NCI-H1417 (cell line): ENCODE measurements around the gene GALNT14.

Experiments used
- DNase-seq, 3 experiments: peaks; one replicate each; lab custom pipeline; 2025; lab: John Stamatoyannopoulos, UW

Gene GALNT14

DNA sequence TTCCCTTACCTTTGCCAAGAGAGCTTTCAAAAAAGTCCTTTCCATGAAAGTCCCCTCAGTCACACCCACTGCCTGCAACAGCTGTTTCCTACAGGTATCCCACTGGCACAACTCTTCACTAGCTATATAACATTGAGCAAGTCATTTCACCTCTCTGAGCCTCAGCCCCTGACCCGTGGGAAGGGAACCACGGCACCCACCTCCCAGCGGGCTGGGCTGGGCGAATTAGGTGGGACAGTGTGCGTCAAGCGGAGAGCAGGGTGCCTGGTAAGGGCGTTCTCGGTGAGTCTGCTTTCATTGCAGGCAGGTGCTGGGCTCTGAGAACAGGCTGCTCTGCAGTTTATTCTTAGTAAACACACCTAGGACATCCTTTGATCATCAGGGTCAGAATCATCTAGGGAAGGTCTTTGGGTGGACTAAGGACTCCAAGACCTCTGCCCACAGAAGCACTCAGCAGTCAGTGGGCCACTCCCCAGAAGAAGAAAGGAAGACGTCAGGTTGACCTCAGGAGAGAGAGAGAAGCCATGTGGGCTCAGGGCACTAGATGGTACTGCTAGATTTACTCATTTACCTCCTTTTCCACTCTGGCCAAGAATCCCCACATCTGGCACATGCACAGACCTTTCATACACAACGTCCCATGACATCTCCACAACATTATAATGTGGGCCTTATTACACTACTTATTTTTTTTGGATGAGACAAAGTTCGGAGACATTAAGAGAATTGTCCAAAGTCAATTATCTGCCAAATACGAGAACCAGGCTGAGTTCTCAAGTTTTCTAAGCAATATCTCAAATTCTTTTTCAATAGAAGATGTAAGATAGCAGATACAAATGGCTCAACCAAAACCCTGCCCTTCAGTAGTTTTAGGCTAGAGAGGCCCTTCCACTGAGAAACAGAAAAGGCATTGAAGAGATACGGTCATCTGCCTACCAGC, 79.9 kb downstream of the GALNT14 start:
- no peak for DNase-seq

DNA sequence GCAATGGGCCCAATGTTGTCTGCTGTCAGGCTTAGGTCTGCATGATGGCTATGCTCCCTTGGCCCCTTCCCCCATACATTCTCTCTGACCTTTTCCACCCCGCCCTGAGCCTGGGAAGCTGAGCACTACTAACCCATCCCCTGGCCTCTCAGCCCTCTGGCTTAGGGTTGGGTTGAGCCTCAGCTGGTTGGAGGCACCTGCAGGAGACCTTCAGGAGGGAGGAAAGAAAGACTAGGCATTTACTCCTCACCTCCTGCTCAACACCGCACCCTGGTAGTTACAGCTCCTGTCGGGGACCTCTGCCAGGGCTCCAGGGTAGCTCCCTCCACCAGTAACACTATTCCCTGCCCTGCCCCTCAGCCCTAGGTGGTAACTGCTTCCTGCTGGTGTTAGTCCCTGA, 80.5 kb downstream of the GALNT14 start:
- DNase-seq, result no peak

DNA sequence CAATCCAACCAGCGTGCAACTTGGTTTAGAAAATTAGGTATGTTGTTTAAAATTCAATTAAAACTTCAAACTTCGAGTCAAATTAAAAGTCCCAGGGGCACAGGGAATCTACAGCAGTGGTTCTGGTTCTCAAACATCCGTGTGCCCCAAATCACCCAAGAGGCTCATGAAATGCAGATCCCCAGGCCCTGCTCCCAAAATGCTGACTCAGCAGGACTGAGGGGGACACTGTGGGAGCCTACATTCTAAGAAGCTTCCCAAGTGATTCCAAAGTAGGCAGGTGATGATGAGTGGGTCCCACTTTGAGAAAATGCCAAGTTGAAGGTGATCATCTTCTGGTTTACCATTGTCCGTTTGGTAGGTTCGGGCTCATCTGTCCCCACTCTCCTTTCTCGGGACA, 82.3 kb downstream of the GALNT14 start:
- DNase-seq, result no peak

DNA sequence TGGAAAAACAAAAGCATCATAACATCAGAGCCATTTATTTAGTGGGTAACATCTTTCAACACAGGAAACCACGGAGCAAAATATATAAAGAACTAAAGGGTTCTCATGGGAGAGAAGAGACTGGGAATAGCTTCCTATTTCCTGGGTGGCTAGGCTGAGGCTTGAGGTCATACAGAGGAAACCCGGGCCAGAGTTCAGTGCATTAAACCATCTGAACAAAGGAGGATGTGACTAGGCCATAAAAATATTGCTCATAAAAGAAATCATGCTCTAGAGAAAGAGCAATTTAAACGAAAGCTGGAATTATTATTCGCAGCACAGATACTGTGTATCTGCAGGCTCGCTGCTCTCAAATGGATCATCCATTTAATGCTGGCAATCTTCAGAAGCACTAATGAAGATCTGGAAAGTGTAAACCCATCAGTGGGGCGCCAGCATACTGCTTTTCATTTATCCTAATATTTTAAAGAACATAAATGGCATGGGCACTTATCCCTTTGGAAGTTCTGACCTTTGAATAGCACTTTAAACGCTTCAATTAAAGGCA, 83.3 kb downstream of the GALNT14 start:
- DNase-seq, result peak in 1 of 3 experiments; percentile 14

DNA sequence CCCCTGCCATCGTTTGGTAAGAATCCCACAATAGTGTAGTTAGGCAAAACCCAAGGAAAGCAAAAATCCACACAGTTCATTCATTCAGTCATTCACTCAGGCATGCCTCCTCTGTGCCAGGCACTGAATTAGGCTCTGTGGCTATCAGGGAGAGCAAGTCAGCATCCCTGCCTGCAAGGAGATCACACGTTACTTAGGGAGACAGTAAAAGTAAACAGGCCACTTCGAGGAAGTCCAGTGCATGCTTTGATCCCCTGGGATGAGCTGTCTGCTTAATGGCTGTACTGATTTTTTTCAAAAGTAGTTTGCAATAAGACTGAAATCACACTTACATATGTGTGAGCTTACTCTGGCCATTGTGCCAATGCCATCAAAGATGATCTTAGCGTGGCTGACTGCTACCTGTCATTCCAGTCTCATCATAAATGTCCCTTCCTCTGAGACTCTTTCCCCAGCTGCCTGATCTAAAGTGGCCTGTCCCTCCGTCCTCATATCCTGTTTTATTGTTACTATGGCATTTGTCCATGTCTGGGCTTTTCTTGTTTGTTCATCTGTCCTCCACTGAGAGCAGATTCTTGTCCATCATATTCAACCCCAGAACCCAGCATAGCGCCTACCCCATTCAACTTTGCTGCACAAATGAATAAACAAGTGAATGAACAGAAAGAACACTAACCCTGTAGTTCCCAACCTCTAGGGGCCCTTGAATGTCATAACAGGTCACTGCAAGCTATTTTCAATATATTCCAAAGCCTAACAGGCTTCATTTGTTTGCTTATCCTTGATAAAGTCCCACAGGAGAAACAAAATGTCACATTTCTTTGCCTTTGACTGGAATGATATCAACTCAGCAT, 84.1 kb downstream of the GALNT14 start:
- DNase-seq, result peak in 1 of 3 experiments; percentile 32

DNA sequence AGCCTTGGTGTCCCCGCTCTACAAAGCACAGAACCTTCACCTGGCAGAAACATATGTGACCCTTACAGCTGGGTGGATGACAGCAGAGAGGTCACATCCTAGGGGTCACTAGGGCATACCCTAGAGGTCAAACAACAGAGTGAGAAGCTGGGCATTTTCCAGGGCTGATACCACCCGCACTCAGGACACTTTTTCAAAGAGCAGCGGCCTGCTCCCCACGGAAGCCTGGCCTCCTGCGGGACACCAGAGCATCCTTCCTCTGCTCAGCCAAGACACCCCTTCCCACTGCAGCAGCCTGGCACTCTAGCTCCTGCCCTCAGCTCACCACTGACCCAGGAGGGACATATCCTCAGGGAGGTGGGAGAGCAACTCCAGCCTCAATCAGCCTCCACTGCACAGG, 86.0 kb downstream of the GALNT14 start:
- no peak for DNase-seq

- no peak for DNase-seq
Observed at GRCh38 chr2:31051258-31052140, 86.7 kb downstream of the GALNT14 start.

DNA sequence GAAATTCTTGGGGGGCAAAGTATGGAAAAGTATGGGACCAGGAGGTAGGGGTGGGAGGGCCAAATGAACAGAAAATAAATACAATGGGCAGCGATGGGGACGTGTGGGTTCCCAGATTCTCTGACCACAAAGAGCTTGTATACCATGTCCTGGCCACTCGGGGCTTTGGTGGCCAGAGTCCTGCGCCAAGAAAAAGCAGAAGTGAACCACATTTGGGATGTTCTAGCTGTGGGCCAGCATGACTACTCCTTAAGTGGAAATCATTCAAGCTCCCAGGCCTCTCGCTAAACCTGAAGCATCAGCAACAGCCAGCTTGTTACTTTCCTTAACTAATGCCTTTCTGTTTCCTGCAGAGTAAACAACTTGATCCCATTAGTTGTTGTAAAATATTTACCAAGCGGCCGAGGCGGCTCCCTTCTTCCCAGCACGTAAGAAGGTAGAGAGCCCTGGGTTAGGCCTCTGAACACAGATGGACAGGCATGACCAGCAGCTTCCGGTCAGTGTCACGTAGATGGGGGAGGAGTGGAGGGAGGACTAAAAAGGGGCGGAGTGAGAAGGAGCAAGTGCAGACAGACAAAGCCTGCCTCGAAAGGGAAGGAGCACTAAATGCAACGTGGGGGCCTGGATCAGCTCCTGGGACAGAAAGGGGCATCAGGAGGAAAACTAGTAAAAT, 88.2 kb downstream of the GALNT14 start:
- DNase-seq, result no peak

GRCh38 chr2:31049264-31049663, 89.0 kb downstream of the GALNT14 start:
- DNase-seq, result no peak

DNA sequence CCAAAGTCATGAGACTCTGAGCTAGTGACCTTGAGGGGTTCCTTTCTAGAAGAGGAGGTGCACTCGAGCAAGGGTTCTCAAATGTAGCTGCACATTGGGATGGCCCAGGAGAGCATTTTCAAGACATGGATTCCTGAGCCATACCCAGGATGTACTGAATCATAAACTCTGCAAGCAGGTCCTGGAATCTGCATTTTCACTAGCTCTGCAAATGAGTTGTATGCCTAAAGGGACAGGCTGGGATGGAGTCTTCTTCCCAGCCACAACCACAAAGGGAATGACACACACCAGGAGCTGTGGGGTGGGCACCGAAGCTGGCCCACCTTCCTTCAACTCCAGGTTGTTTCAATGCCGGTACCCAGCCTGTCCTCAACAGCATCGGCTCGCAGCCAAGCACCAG, 90.6 kb downstream of the GALNT14 start:
- DNase-seq, result no peak

GRCh38 chr2:31038385-31038784, 99.9 kb downstream of the GALNT14 start:
- no peak for DNase-seq

DNA sequence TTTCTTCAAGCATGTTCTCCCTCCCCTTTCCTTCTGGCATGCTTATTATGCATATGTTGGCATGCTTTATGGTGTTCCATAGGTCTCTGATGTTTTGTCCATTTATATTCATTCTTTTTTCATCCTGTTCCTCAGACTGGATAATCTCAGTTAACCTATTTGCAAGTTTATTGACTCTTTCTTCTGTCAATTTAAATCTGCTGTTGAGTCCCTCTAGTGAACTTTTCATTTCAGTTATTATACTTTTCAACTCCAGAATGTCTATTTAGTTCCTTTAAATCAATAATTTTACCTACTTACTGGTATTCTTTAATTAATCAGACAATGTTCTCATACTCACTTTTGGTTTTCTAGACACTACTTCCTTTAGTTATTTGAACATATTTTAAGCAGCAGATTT, 101.2 kb downstream of the GALNT14 start:
- DNase-seq, result no peak

DNA sequence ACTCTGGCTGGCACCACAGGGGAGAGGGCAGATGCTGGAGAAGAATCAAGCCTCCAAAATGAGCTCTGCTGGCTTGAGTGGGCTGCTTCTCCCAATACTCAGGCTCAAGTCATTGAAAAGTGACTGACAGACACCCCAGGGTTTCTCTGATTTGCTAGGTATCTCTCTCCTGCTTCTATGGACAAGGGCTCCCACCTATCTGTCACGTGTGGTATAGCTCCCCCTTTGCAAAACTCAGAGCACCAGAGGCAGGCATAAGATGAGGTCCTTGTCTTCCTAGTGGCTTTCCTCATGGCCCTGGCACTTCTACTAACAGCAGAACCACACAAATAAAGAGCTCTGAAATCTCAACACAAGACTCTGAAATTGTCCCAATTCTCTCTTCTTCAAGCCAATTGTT, 105.2 kb downstream of the GALNT14 start:
- DNase-seq, result peak in 1 of 3 experiments; percentile 8

DNA sequence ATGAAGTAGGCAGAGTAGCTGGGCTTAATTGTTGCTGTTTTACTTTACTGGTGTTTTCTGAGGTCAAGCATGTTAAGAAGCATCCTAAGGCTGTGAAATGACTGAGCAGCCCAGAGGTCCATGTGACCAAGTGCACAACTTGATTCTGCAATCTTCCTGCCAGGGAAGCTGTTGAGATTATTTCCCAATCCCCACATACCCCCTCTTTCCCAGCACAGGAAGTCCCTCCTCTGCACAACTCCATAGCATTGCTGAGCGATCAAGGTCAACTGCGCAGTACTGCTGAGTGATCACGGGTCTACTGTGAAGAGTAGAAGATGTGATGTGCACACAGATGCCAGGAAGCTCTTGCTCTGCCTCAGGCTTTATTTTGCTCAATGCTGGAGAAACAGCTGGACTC, 105.8 kb downstream of the GALNT14 start:
- no peak for DNase-seq

DNA sequence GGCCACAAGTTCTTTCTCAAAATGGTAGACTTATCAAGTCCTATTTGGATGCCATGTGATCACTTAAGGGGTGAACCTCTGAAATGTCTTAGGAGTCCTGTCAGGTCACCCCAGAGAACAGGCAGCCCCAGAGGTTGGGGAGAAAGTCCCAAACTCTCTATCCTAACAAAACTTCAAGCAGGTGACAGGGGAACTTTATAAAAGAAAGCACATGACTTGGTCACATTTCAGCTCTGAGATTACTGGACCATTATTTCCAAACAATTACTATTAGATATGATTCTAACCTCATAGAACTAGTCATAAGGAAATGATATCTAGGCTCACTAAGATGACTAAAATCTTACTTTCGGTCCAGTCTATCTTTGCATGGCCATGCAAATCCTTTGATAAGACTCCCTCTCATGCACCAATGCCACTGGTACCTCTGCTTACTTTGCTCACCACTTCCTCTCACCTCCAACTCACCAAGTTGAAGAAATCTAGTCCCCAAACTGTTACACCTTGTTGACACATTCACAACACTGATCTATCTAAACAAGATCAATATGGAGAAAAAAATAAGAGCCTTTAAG, 107.0 kb downstream of the GALNT14 start:
- DNase-seq, result no peak

GRCh38 chr2:31028417-31028816, 109.8 kb downstream of the GALNT14 start:
- DNase-seq, result peak in 2 of 3 experiments; percentile 74 to 89

DNA sequence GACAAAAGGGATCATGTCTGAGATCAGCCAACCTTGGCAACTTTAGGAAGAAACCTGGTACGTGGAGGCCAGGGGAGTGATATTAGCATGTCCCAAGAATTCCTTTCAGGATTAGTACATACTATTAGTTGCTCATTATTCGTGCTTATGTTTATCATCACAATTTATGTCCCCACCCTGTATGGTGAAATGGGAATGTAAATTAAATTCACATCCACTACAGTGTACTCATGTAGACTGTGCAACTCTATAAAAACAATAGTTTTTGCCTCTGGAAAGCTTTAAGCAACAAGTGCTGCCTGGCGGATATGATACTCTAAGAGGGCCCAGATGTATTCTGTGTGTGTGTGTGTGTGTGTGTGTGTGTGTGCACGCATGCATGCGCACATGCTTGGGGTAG, 110.7 kb downstream of the GALNT14 start:
- DNase-seq, result no peak

DNA sequence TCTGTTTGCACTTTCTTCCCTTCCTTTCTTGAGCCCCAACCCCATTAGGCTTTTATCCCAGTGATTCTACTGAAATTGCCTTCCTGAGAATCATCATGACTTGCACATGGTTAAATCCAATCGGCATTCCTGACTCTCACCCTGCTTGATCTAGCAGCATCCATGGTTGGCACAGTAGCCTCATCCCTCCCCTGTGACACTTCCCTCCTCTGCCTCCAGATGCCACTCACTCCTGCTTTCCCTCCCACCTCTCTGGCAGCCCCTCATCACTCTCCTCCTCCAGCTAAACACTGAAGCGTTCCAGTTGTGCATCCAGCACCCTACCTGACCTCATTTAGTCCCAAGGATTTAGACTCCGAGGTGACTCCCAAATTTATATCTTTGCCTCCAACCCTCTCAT, 114.7 kb downstream of the GALNT14 start:
- DNase-seq, result no peak

- no peak for DNase-seq
Observed at GRCh38 chr2:31020713-31021112, 117.5 kb downstream of the GALNT14 start.

- DNase-seq, result no peak
Observed at GRCh38 chr2:31018280-31018679, 120.0 kb downstream of the GALNT14 start.

DNA sequence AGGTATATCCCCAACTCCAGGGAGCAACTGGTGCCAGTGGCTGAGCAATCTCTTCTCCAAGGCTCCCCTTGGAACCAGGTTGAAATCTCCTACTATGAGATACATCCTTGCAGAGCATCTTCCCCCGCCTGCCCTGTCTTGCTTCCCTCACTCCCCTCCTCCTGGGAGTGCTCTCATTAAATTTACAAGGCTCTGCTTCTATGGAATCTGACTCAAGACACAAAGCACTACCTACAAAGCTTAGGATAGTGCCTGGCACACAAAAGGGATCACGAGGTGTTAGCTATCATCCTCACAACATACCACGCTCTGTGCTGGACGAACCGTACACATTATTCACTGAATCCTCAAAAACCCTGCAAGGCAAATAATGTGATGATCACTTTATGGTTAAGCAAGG, 121.6 kb downstream of the GALNT14 start:
- DNase-seq, result no peak
